ENCODE results near the gene XPO5.
"Not testable (repeated sequence)": the region's sequence is repeated elsewhere in the genome, so short reads cannot be mapped to it uniquely, and the experiment has no call there.

Gene XPO5

GRCh38 chr6:43516697-43517504, 58.9 kb downstream of the XPO5 start, which contains the start of the genes POLR1C and YIPF3:
TSS of gene POLR1C (plus strand) at chr6:43517089. CDS start at chr6:43517110, 21 bp downstream.
TSS of gene YIPF3 (minus strand) at chr6:43516926. CDS start at chr6:43516807, 119 bp downstream.
- DNase-seq, result peak; percentile 98

- no peak for DNase-seq
Measured at GRCh38 chr6:43516367-43516696, 59.5 kb downstream of the XPO5 start.

DNA sequence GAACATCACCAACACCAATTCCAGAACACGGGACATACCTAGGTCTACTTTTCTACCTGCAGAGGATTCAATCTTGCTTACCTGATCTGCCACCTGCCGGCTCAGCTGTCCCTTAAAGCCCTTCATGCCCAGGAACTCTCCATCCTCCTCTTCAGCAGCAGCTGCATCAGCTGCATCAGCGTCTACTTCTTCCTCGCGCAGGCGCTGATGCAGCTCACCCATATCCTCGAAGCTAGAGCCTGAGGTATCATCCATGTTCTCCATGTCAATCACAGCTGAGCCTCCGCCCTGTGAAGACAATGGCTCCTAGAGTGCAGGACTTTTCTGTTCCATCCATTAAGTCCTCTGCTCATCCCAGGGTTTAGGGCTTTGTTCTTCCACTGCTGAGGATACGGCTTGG, 60.0 kb downstream of the XPO5 start:
- DNase-seq, result no peak

DNA sequence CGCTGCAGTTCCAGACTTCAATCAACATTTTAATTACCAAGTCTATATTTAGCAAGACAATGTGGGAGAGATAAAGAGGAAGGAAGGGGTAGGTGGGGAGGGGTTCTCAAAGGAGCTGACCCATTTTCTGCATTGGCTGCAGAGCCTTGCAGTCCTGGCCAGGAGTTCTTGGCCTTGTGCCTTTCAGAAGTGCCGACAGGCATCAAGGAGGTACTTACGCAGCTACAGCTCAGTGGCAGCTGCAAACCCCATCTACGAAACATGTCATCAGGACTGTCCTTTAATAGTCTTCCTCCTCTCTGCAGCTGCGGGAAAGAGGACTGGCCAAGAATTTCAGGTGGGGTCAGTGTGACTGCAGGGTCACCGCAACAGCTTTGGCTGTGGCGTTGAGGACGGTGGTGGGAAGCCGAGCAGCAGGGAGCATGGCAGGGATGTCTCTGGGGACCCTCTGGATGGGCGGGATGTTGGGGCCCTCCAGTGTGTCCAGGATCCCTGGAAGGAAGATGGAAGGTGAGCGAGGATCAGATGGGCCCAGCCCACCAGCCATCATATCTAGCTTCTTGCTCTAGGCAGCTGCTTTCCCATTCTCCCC, 63.9 kb downstream of the XPO5 start:
- no peak for DNase-seq

DNA sequence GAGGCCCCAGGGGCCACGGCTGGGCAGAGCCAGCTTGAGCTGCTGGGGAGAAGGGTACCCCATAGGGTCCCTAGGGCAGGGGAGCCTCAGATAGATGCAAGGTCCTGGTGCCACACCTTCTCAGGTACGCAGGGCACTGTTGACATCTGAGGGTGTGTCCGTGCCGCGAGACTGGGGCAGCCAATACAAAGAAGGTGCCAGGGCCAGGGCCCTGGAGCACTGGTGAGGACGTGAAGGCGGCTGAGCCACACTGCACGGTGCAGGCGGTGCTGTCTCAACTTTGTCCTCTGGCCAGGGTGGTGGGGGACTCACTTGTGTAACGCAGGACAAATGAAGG, 65.0 kb downstream of the XPO5 start:
- DNase-seq, result no peak

- DNase-seq, result peak; percentile 79
Measured at GRCh38 chr6:43509984-43510826, 65.6 kb downstream of the XPO5 start, which contains the start of gene LRRC73. TSS of gene LRRC73 (minus strand) at chr6:43510346. CDS start at chr6:43509785, 561 bp downstream.

DNA sequence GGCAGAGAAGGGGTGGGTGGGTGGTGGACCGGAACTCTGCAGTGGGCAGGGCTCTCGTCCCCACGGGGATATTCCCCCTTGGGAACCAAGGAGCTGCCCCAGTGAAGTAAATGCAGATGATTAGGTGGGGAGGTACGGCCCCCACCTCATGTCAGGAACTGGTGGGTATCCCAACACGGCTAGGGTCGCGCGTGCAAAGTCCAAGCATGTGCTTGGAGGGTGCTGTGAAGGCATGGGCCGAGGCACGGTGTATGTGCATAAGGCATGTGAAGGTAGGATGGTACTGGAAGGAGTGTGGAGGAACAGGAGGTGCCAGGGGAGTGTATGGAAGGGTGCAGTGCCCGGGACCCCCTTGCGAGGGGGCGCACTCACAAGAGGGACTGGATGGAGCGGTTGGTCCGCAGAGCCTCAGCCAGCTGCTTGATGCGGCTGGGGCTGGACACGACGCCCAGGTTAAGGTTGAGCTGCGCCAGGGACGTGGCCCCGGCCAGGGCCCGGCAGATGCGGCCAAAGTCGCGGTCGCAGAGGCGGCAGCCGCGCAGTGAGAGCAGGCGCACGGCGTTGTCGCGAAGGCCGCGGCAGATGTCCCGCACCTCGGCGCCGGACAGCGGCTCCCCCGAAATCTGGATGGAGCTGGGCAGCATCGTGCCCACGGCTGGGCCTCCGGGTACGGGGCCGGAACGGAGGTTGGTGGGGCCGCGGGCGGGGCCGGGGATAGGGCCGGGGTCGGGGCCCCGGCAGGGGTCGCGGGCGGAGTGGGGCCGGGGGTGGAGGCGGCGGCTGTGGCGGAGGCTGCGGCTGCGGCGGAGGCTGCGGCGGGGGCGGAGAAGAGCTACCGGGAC, 66.5 kb downstream of the XPO5 start:
- no peak for DNase-seq

GRCh38 chr6:43508481-43509141, 67.2 kb downstream of the XPO5 start:
- no peak for DNase-seq

GRCh38 chr6:43506667-43507471, 69.0 kb downstream of the XPO5 start:
- DNase-seq, result peak; percentile 77

- no peak for DNase-seq
Measured at GRCh38 chr6:43506171-43506570, 69.7 kb downstream of the XPO5 start.

DNA sequence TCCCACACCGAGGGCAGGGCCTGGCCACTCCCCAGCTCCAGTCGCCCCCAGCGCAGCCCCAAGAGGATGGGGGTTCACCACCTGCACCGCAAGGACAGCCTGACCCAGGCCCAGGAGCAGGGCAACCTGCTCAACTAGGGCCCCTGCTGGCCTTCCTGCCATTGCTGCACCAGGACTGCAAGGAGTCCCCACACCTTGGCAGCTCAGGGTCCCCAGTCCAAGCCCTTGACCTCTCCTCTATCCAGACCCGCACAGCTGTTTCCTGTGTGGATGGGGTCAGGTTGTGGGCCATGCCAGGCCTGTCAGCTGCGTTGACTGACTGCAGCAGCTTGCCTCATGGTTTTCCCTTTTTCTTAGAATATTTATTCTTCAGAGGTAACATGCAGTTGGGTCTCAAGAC, 70.1 kb downstream of the XPO5 start:
- DNase-seq, result no peak

GRCh38 chr6:43504756-43505593, 70.9 kb downstream of the XPO5 start:
- DNase-seq, result no peak

GRCh38 chr6:43503443-43503842, 72.4 kb downstream of the XPO5 start:
- DNase-seq, result no peak

DNA sequence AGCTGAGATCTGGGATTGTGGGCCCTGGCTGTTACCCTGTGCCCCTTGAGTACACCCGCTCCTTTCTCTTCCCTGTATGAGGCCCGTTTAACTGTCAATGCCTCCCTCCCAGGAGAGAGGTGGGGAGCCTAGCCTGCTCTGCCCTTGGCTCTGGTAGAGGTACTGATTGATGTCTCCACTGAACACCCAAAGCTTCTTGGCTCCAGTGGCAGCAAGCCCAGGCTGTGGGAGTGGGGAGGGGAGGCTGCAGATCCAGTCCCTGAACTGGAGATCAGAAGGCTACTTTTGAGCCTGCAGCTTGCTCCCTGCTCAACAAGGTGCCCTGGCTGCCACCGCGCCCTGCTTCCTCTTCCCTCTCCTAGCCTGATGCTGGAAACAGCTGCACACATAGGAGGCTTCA, 73.2 kb downstream of the XPO5 start:
- no peak for DNase-seq

- no peak for DNase-seq
Measured at GRCh38 chr6:43500921-43501320, 74.9 kb downstream of the XPO5 start.

DNA sequence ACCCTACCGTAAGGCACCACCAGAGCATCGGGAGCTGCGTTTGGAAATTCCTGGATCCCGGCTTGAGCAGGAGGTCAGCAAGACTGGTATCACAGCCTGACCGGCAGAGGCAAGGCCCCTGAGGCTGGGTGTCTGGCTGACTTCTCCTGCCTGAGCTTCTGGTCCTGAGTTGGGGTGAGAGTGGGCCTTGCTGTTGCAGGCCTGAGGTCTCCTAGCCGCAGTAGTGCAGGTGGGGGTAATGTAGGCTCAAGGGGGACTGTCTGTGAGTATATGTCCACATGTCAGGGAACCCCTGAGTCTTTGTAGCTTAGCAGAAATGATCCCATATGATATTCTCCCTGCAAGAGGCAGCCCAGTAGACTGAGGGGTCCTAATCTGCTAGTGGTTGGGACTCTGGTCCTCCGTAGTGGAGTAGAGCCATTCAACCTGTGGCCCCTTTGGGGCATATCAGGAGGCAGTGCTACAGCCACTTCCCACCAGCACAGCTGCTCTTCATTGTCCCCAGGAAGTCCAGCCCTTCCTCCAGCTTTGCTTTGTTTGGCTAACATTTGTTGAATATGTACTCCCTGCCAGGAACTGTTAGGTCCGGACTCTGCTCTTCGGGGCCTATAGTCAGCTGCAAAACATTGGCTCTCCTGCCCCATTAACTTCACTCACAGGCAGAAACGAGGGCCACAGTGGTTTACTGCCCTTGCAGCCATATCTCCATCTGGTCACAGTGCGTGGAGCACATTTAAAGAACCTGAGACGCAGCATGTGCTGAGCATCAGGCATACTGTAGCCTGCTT, 76.6 kb downstream of the XPO5 start:
- no peak for DNase-seq

- DNase-seq, result not testable (repeated sequence)
Measured at GRCh38 chr6:43498291-43498690, 77.5 kb downstream of the XPO5 start.

- no peak for DNase-seq
Measured at GRCh38 chr6:43497689-43498088, 78.1 kb downstream of the XPO5 start.

GRCh38 chr6:43497129-43497396, 78.8 kb downstream of the XPO5 start:
- DNase-seq, result no peak
